ENCODE measurements around the gene OTULINL. TPM values are rescaled to one million over a fixed set of nuclear protein-coding genes. Genes with fewer than 3 reads are reported as not detected.
A peak's percentile ranks its signal among the peaks of the same experiment; 100 is the strongest.

Gene OTULINL
- total RNA-seq, 6 experiments from 2014 or later = 9.3 to 25.7 (median 21.7) TPM

GRCh38 chr5:14655146-14655741, 73.7 kb downstream of the OTULINL start:
- Mint-ChIP-seq H3K36me3 (ENCODE audit: low read depth) (no peaks in the 10 kb centered on the region), H3K4me3 (no peak overlapping the region), H3K27ac (no peak overlapping the region), H3K9me3 (no peaks in the 10 kb centered on the region), H3K4me1 (ENCODE audit: low read depth) (peaks cover 7% of the 10 kb centered on the region), H3K27me3 (ENCODE audit: insufficient read depth) (peaks cover 14% of the 10 kb centered on the region)
- no peak for DNase-seq
- TF ChIP-seq, protein P1, sequence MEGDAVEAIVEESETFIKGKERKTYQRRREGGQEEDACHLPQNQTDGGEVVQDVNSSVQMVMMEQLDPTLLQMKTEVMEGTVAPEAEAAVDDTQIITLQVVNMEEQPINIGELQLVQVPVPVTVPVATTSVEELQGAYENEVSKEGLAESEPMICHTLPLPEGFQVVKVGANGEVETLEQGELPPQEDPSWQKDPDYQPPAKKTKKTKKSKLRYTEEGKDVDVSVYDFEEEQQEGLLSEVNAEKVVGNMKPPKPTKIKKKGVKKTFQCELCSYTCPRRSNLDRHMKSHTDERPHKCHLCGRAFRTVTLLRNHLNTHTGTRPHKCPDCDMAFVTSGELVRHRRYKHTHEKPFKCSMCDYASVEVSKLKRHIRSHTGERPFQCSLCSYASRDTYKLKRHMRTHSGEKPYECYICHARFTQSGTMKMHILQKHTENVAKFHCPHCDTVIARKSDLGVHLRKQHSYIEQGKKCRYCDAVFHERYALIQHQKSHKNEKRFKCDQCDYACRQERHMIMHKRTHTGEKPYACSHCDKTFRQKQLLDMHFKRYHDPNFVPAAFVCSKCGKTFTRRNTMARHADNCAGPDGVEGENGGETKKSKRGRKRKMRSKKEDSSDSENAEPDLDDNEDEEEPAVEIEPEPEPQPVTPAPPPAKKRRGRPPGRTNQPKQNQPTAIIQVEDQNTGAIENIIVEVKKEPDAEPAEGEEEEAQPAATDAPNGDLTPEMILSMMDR (IDR thresholded peaks at IDR 0.05) = no peak

DNA sequence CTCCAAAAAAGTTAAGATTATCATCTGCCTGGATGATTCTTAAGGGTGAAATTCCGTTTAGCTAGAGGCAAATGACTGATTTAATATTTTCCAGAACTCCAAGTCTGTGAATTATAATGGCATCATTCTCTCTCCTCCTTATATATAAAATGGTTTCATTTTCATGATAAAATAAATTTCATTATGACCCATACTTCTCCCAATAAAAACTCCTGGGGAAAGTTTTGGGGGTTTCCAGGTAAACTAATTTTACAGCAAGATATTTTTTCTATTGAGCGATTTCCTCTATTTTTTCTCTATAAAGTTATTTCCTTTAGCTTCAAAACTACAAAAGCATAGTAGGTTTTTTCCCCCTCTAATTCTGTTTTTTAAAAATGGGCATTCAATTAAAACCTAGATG, 75.3 kb downstream of the OTULINL start:
- no peak for DNase-seq
- Mint-ChIP-seq H3K36me3 (ENCODE audit: low read depth) (no peaks in the 10 kb centered on the region), H3K9me3 (no peaks in the 10 kb centered on the region), H3K27me3 (ENCODE audit: insufficient read depth) (peaks cover 9% of the 10 kb centered on the region), H3K4me3 (no peak overlapping the region), H3K4me1 (ENCODE audit: low read depth) (peaks cover 24% of the 10 kb centered on the region), H3K27ac (no peak overlapping the region)
- TF ChIP-seq, protein P1 (IDR thresholded peaks at IDR 0.05) = no peak

GRCh38 chr5:14659821-14660607, 78.4 kb downstream of the OTULINL start:
- H3K4me3 Mint-ChIP-seq = peak overlapping the region; percentile 33; the same call in 1 of the 2 replicates
- H3K27ac Mint-ChIP-seq = peak overlapping the region; percentile 58
- peaks cover 36% of the 10 kb centered on the region for H3K4me1 Mint-ChIP-seq (ENCODE audit: low read depth)
- TF ChIP-seq, protein P1 (IDR thresholded peaks at IDR 0.05) = no peak
- no peaks in the 10 kb centered on the region for H3K27me3 Mint-ChIP-seq (ENCODE audit: insufficient read depth)
- H3K9me3 Mint-ChIP-seq = no peaks in the 10 kb centered on the region
- peak; percentile 74 for DNase-seq
- H3K36me3 Mint-ChIP-seq (ENCODE audit: low read depth) = no peaks in the 10 kb centered on the region

DNA sequence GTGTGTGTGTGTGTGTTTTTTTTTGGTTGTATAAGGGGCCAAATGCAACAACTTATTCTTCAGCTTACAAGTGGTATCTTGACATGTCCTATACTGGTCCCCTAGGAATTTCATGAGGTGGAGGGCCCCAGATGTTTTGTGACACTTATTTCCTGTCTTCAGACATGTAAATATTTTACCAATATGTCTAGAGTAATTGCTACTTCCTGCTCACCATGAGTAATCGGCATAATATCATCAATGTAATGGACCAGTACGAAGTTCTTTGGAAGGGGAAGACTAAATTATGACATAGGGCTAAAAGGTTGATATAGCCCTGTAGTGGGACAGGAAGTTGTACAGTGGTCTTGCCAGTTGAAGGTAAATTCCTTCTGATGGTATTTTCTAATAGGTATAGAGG, 79.2 kb downstream of the OTULINL start:
- Mint-ChIP-seq H3K36me3 (ENCODE audit: low read depth) (no peaks in the 10 kb centered on the region; the same call in 1 of the 2 replicates), H3K9me3 (no peaks in the 10 kb centered on the region), H3K4me3 (peak overlapping the region; percentile 45), H3K4me1 (ENCODE audit: low read depth) (peaks cover 44% of the 10 kb centered on the region), H3K27ac (peak overlapping the region; percentile 60), H3K27me3 (ENCODE audit: insufficient read depth) (no peaks in the 10 kb centered on the region)
- DNase-seq = no peak
- TF ChIP-seq, protein P1 (IDR thresholded peaks at IDR 0.05) = no peak

Other genes starting within 250 kb of the OTULINL start
- gene OTULIN, start 82.9 kb downstream of the OTULINL start, total RNA-seq (2021; fragmentation: NEBNext Ultra II Directional; extraction: Animal tissue kit (Norgen Biotek cat#: 25700)) = 10 to 100 TPM; 17.5 to 22.0 (median 21.3) TPM

Measured in HFFc6 (cell line).